SJCRH30 (cell line): ENCODE data around the gene FBXO34. TPM values are rescaled to one million over a fixed set of nuclear protein-coding genes. Genes with fewer than 3 reads are reported as not detected.

Experiments used
- DNase-seq, 2 experiments: peaks; one replicate each; pipeline ENCODE4 v3.0.0-alpha.2; 2015 to 2020
- H3K27ac ChIP-seq: fragments of 250-450 bp; sonication (Bioruptor Pico); 2 replicates; pipeline ENCODE4 v1.5.1; 2020; ENCODE audit warnings: mild to moderate bottlenecking, moderate library complexity
- H3K27me3 ChIP-seq: fragments of 250-450 bp; sonication (Bioruptor Pico); 2 replicates; pipeline ENCODE4 v1.5.1; 2020; ENCODE audit warnings: mild to moderate bottlenecking, moderate library complexity
- H3K36me3 ChIP-seq: fragments of 250-450 bp; sonication (Bioruptor Pico); 2 replicates; pipeline ENCODE4 v1.5.1; 2020; ENCODE audit warnings: mild to moderate bottlenecking, moderate library complexity
- H3K4me1 ChIP-seq: fragments of 250-450 bp; sonication (Bioruptor Pico); 2 replicates; pipeline ENCODE4 v1.5.1; 2020; ENCODE audit warnings: mild to moderate bottlenecking, moderate library complexity
- H3K4me3 ChIP-seq: fragments of 250-450 bp; sonication (Bioruptor Pico); 2 replicates; pipeline ENCODE4 v1.5.1; 2020; ENCODE audit warnings: mild to moderate bottlenecking, moderate library complexity
- H3K9me3 ChIP-seq: fragments of 250-450 bp; sonication (Bioruptor Pico); replicated peaks from 2 replicates; pipeline ENCODE4 v1.5.1; 2020; ENCODE audit warnings: mild to moderate bottlenecking, moderate library complexity
- total RNA-seq: library from RNA; depleted of rRNA; stranded (reverse); fragments of >200 nt; shearing (Covaris generic); gene quantifications from 2 replicates; pipeline ENCODE4 v1.2.3, GENCODE V29; 2014

Gene FBXO34
- total RNA-seq, 1 experiment from 2014 or later: 19.6 TPM

DNA sequence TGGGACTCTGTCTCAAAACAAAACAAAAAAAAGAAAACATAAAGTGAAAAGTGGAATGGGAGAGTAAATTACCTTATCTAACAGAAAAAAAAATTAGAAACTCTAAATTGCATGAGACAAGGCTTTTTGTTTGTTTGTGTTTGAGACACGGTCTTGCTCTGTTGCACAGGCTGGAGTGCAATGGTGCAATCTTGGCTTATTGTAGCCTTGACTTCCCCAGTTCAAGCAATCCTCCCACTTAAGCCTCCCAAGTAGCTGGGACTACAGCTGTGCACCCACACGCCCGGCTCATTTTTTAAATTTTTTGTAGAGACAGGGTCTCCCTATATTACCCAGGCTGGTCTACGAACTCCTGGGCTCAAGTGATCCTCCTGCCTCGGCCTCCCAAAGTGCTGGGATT is 17.9 kb upstream of the FBXO34 start:
- no peaks in the 10 kb centered on the region for H3K9me3 ChIP-seq
- no peaks in the 10 kb centered on the region for H3K27me3 ChIP-seq
- no peak for DNase-seq
- no peak overlapping the region for H3K27ac ChIP-seq
- H3K4me3 ChIP-seq: no peak overlapping the region
- H3K36me3 ChIP-seq: no peaks in the 10 kb centered on the region
- peaks cover 5% of the 10 kb centered on the region for H3K4me1 ChIP-seq

DNA sequence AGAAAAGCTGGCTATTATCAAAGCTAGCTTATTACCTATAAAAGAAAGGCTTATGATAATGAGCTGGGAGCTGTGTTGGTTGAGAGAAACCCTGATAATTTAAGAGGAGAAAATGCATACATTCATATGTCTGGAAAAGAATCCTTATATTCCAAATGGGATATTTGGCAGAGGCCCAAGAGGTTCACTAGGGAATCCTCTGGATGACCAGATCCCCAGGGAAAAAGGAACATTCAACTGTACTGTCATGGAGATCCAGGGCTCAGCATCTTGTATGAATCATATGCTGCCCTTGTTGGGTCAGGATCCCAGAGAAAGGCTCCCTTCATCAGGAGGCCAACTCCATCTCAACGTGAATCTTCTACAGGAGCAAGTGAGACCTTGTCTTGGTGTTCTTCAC is 16.6 kb upstream of the FBXO34 start:
- H3K4me1 ChIP-seq: no peaks in the 10 kb centered on the region
- no peaks in the 10 kb centered on the region for H3K36me3 ChIP-seq
- H3K27me3 ChIP-seq: no peaks in the 10 kb centered on the region
- H3K9me3 ChIP-seq: no peaks in the 10 kb centered on the region
- H3K4me3 ChIP-seq: no peak overlapping the region
- DNase-seq: peak in 1 of 2 experiments; percentile 28
- H3K27ac ChIP-seq: no peak overlapping the region

GRCh38 chr14:55255979-55256378 is 15.2 kb upstream of the FBXO34 start:
- Histone ChIP-seq H3K4me1 (no peaks in the 10 kb centered on the region), H3K9me3 (no peaks in the 10 kb centered on the region), H3K27me3 (no peaks in the 10 kb centered on the region), H3K4me3 (no peak overlapping the region), H3K27ac (no peak overlapping the region), H3K36me3 (no peaks in the 10 kb centered on the region)
- DNase-seq: no peak

DNA sequence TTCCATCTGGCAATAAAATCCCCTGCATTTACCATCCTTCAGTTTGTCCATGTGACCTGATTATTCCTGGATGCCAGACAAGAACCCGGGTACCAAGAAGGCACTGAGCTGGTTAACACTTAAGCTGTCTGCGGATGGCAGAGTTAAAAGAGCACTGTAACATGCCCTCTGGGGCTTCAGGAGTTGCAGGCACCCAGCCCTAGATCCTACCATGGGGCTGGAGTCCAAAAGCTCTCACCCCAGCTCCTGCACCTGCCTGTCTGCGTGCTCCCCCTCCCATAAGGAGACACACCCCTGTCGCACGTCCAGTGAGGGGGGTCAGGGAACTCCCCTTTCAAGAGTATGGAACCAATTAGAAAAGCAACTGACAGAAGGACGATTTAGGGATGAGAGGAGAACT is 14.6 kb upstream of the FBXO34 start:
- H3K36me3 ChIP-seq: no peaks in the 10 kb centered on the region
- no peaks in the 10 kb centered on the region for H3K4me1 ChIP-seq
- DNase-seq: no peak
- H3K9me3 ChIP-seq: no peaks in the 10 kb centered on the region
- H3K4me3 ChIP-seq: no peak overlapping the region
- no peak overlapping the region for H3K27ac ChIP-seq
- no peaks in the 10 kb centered on the region for H3K27me3 ChIP-seq

- no peaks in the 10 kb centered on the region for H3K4me1 ChIP-seq
- H3K36me3 ChIP-seq: no peaks in the 10 kb centered on the region
- no peak overlapping the region for H3K27ac ChIP-seq
- no peak for DNase-seq
- no peaks in the 10 kb centered on the region for H3K9me3 ChIP-seq
- no peaks in the 10 kb centered on the region for H3K27me3 ChIP-seq
- no peak overlapping the region for H3K4me3 ChIP-seq
Measured at GRCh38 chr14:55265197-55265596, 6.0 kb upstream of the FBXO34 start.

GRCh38 chr14:55267820-55268219 is 3.4 kb upstream of the FBXO34 start:
- no peak for DNase-seq
- H3K4me3 ChIP-seq: no peak overlapping the region

DNA sequence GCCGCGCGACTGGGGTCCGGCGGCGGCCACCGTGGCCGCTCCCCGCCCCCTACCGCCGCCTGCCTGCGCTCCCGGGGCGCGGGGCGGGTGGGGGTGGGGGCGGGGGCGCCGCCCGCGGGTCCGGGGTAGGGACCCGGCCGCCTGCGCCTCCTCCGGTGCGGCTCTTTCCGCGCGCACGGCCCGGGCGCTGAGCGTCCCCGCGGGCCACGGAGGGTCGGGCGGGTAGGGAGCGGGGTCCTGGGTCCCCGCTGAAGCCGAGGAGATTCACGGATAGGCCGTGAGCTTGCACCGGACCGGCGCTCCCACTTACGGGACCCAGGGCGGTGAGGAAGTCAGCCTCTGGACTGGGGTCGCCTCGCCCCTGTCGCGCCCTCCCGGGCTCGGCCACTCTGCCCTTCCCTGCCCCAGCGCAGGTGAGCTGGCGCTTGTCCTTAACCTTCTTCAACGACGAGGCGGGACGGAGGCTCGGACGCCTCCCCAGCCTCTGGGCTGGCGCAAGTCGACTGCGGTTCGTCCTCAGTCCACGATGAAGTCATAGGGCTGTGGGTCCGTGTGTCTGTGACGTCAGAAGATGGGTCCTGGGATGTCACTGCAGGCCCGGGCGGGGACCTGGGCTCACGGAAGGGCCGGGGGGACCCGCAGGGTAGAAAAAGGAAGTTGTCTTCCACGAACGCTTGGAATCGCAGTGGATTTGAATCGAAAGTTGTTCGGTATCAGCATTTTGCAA is 514 bp downstream of the FBXO34 start:
- Histone ChIP-seq H3K27ac (peak overlapping the region; percentile 64), H3K4me1 (peaks cover 22% of the 10 kb centered on the region), H3K9me3 (no peaks in the 10 kb centered on the region), H3K27me3 (no peaks in the 10 kb centered on the region), H3K36me3 (no peaks in the 10 kb centered on the region), H3K4me3 (peak overlapping the region; percentile 99)
- peak; percentile 70 to 74 for DNase-seq

More at GRCh38 chr14:55267820-55268219, 3.4 kb upstream of the FBXO34 start:
- no peaks in the 10 kb centered on the region for H3K27me3 ChIP-seq
- H3K36me3 ChIP-seq: no peaks in the 10 kb centered on the region
- no peaks in the 10 kb centered on the region; the same call in 1 of the 2 replicates for H3K4me1 ChIP-seq
- H3K9me3 ChIP-seq: no peaks in the 10 kb centered on the region
- no peak overlapping the region for H3K27ac ChIP-seq

- H3K27me3 ChIP-seq: no peaks in the 10 kb centered on the region
- H3K4me3 ChIP-seq: peak overlapping the region; percentile 99
- H3K27ac ChIP-seq: peak overlapping the region; percentile 64
- no peaks in the 10 kb centered on the region for H3K36me3 ChIP-seq
- H3K4me1 ChIP-seq: peaks cover 22% of the 10 kb centered on the region
- no peak for DNase-seq
- H3K9me3 ChIP-seq: no peaks in the 10 kb centered on the region
Measured at GRCh38 chr14:55272387-55272786, 1.2 kb downstream of the FBXO34 start.

DNA sequence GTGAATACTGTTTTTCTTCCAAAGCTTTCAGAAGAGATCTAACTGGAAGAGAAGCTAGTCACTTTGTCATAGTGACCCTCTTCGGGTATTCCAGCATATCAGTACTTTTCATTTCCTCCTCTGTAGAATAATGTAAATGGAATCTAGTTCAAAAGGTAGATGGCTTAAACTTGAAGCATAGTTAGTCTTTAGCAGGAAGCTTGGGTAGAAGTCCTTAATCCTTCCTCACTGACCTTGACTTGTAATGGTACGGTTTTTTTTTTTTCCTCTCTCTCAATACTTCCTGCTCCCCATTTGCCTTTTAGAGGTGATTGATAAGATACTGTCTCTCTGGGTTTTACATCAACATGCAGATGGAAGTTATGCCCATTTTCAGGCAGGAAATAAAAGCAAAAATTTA is 1.7 kb downstream of the FBXO34 start:
- H3K27ac ChIP-seq: no peak overlapping the region
- H3K27me3 ChIP-seq: no peaks in the 10 kb centered on the region
- peak overlapping the region; percentile 99 for H3K4me3 ChIP-seq
- H3K4me1 ChIP-seq: peaks cover 23% of the 10 kb centered on the region
- no peak for DNase-seq
- H3K36me3 ChIP-seq: no peaks in the 10 kb centered on the region
- H3K9me3 ChIP-seq: no peaks in the 10 kb centered on the region

GRCh38 chr14:55274146-55274545 is 2.9 kb downstream of the FBXO34 start:
- DNase-seq: peak in 1 of 2 experiments; percentile 16
- H3K4me1 ChIP-seq: peaks cover 32% of the 10 kb centered on the region
- H3K27ac ChIP-seq: peak overlapping the region; percentile 58
- H3K4me3 ChIP-seq: no peak overlapping the region
- no peaks in the 10 kb centered on the region for H3K27me3 ChIP-seq
- H3K36me3 ChIP-seq: peaks cover 4% of the 10 kb centered on the region; the same call in 1 of the 2 replicates
- no peaks in the 10 kb centered on the region for H3K9me3 ChIP-seq

- H3K4me3 ChIP-seq: no peak overlapping the region
- no peaks in the 10 kb centered on the region for H3K27me3 ChIP-seq
- H3K27ac ChIP-seq: peak overlapping the region; percentile 58
- H3K36me3 ChIP-seq: peaks cover 4% of the 10 kb centered on the region; the same call in 1 of the 2 replicates
- no peaks in the 10 kb centered on the region for H3K9me3 ChIP-seq
- peaks cover 32% of the 10 kb centered on the region for H3K4me1 ChIP-seq
- DNase-seq: peak; percentile 18 to 69
Measured at GRCh38 chr14:55274751-55275150, 3.5 kb downstream of the FBXO34 start.

- no peaks in the 10 kb centered on the region for H3K9me3 ChIP-seq
- H3K27ac ChIP-seq: no peak overlapping the region
- no peaks in the 10 kb centered on the region for H3K27me3 ChIP-seq
- H3K36me3 ChIP-seq: peaks cover 4% of the 10 kb centered on the region; the same call in 1 of the 2 replicates
- H3K4me1 ChIP-seq: peaks cover 32% of the 10 kb centered on the region
- no peak for DNase-seq
- no peak overlapping the region for H3K4me3 ChIP-seq
Measured at GRCh38 chr14:55276736-55277135, 5.5 kb downstream of the FBXO34 start.

GRCh38 chr14:55277972-55278740 is 6.9 kb downstream of the FBXO34 start:
- H3K9me3 ChIP-seq: no peaks in the 10 kb centered on the region
- peaks cover 4% of the 10 kb centered on the region; the same call in 1 of the 2 replicates for H3K36me3 ChIP-seq
- peak in 1 of 2 experiments; percentile 16 for DNase-seq
- no peak overlapping the region for H3K27ac ChIP-seq
- H3K27me3 ChIP-seq: no peaks in the 10 kb centered on the region
- no peak overlapping the region for H3K4me3 ChIP-seq
- H3K4me1 ChIP-seq: peaks cover 30% of the 10 kb centered on the region

DNA sequence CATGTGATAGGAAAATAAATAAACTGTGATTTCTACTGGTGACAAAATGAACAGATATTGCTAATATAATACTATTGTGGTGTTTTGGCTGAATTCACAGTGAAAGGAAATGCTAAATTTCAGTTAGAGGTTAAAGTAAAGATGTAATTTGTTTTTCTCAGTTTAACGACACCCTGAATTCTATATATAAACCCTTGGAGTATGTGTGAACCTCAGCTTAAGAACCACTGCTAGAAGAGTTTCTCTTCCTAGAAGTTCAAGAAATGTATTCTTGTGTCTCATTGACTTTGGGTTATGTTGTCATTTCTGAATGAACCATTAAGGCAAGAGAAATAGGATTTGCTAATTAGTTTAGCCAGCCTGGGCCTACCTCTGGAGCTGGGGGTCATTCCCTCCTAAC is 8.2 kb downstream of the FBXO34 start:
- Histone ChIP-seq H3K4me1 (peaks cover 20% of the 10 kb centered on the region), H3K4me3 (no peak overlapping the region), H3K9me3 (no peaks in the 10 kb centered on the region), H3K27ac (no peak overlapping the region), H3K36me3 (peaks cover 4% of the 10 kb centered on the region; the same call in 1 of the 2 replicates), H3K27me3 (no peaks in the 10 kb centered on the region)
- no peak for DNase-seq

DNA sequence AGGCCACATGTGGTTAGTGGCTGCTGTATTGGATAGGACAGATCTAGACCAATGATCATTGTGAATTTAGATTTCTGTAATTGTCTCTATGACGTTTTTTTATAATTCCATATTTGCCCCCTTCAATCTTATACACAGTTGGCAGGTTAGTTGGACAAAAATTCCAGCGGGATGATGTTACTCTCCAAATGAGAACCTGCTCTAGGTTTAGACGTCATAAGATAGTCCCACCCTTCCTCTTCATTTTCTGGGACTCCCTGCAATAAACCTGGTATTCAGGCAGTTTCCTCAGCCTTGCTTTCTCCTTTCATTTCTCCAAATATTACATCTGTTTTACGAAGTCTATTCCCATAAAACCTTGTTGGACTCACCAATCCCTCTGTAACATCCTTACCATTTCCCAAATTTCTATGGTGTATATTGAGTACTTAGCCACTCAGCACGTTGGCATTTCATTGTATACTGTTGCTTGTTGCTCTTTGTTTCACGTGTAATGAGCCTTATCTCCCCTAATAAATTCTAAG is 10.2 kb downstream of the FBXO34 start:
- no peak overlapping the region for H3K4me3 ChIP-seq
- no peaks in the 10 kb centered on the region for H3K27me3 ChIP-seq
- no peak overlapping the region for H3K27ac ChIP-seq
- DNase-seq: no peak
- no peaks in the 10 kb centered on the region for H3K9me3 ChIP-seq
- peaks cover 4% of the 10 kb centered on the region; the same call in 1 of the 2 replicates for H3K36me3 ChIP-seq
- H3K4me1 ChIP-seq: peaks cover 10% of the 10 kb centered on the region
